ENCODE results near the gene SLC35G3. TPM values are rescaled to one million over a fixed set of nuclear protein-coding genes. Genes with fewer than 3 reads are reported as not detected.
"Not testable (repeated sequence)": the region's sequence is repeated elsewhere in the genome, so short reads cannot be mapped to it uniquely, and the experiment has no call there.

SLC35G3 gene
- total RNA-seq (2021) (not detected in 2 replicates), Bru-seq, nascent RNA (not detected), BruChase-seq, experiment 1, labeled RNA remaining after a 2-hour chase (not detected), BruChase-seq, experiment 2, labeled RNA remaining after a 6-hour chase (not detected)
- long read RNA-seq: 0 reads

- H3K27ac ChIP-seq (ENCODE audit: low read depth, low read length, poor library complexity, severe bottlenecking); H3K27me3 ChIP-seq (replicated peaks; ENCODE audit: insufficient read depth, low read depth, low read length, poor library complexity); H3K4me3 ChIP-seq (ENCODE audit: low read depth, low read length, poor library complexity, severe bottlenecking); H3K36me3 ChIP-seq (ENCODE audit: insufficient read depth, low read length, poor library complexity, severe bottlenecking); CTCF ChIA-PET; POLR2A ChIA-PET (ENCODE audit: low non-redundant PET); H3K9me3 ChIP-seq (ENCODE audit: low read depth, low read length, poor library complexity, severe bottlenecking); DNase-seq (ENCODE audit: low spot score); intact Hi-C loops (cut with micrococcal nuclease; ENCODE audit: unreplicated experiment); H3K4me1 ChIP-seq (ENCODE audit: insufficient read depth, low read length, poor library complexity, severe bottlenecking); BruUV-seq (replicated peaks): not testable (repeated sequence)
These were observed at the start of gene SLC35G3 for GRCh38 chr17:35194001-35194400. Gene SLC35G3 (minus strand): TSS chr17:35194393. CDS start chr17:35194307, 86 bp downstream.

- Histone ChIP-seq H3K27me3 (replicated peaks; ENCODE audit: insufficient read depth, low read depth, low read length, poor library complexity) (no peaks in the 10 kb centered on the region), H3K4me3 (ENCODE audit: low read depth, low read length, poor library complexity, severe bottlenecking) (peak overlapping the region; percentile 76), H3K4me1 (ENCODE audit: insufficient read depth, low read length, poor library complexity, severe bottlenecking) (peaks cover 15% of the 10 kb centered on the region), H3K9me3 (ENCODE audit: low read depth, low read length, poor library complexity, severe bottlenecking) (no peaks in the 10 kb centered on the region), H3K27ac (ENCODE audit: low read depth, low read length, poor library complexity, severe bottlenecking) (peak overlapping the region; percentile 74), H3K36me3 (ENCODE audit: insufficient read depth, low read length, poor library complexity, severe bottlenecking) (no peaks in the 10 kb centered on the region)
- TF ChIP-seq, protein P1, sequence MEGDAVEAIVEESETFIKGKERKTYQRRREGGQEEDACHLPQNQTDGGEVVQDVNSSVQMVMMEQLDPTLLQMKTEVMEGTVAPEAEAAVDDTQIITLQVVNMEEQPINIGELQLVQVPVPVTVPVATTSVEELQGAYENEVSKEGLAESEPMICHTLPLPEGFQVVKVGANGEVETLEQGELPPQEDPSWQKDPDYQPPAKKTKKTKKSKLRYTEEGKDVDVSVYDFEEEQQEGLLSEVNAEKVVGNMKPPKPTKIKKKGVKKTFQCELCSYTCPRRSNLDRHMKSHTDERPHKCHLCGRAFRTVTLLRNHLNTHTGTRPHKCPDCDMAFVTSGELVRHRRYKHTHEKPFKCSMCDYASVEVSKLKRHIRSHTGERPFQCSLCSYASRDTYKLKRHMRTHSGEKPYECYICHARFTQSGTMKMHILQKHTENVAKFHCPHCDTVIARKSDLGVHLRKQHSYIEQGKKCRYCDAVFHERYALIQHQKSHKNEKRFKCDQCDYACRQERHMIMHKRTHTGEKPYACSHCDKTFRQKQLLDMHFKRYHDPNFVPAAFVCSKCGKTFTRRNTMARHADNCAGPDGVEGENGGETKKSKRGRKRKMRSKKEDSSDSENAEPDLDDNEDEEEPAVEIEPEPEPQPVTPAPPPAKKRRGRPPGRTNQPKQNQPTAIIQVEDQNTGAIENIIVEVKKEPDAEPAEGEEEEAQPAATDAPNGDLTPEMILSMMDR (conservative IDR thresholded peaks at IDR 0.05; ENCODE audit: low read depth, low read length): no peak
- no peak for TF ChIP-seq EZH2 (IDR thresholded peaks at IDR 0.05; ENCODE audit: borderline replicate concordance, low read depth, low read length, poor library complexity, severe bottlenecking)
- CTCF ChIA-PET: no interaction called here
- DNase-seq (ENCODE audit: low spot score): peak; percentile 44
- no TSS peak for BruUV-seq (replicated peaks)
- POLR2A ChIA-PET (ENCODE audit: low non-redundant PET): no interaction called here
- intact Hi-C loops (cut with micrococcal nuclease; ENCODE audit: unreplicated experiment): loop anchor here (2.0 kb wide), 2 partner anchors 19 to 51 kb away; no protein-coding TSS in a partner anchor
These were observed 49.6 kb upstream of the SLC35G3 start for GRCh38 chr17:35243561-35244340.

DNA sequence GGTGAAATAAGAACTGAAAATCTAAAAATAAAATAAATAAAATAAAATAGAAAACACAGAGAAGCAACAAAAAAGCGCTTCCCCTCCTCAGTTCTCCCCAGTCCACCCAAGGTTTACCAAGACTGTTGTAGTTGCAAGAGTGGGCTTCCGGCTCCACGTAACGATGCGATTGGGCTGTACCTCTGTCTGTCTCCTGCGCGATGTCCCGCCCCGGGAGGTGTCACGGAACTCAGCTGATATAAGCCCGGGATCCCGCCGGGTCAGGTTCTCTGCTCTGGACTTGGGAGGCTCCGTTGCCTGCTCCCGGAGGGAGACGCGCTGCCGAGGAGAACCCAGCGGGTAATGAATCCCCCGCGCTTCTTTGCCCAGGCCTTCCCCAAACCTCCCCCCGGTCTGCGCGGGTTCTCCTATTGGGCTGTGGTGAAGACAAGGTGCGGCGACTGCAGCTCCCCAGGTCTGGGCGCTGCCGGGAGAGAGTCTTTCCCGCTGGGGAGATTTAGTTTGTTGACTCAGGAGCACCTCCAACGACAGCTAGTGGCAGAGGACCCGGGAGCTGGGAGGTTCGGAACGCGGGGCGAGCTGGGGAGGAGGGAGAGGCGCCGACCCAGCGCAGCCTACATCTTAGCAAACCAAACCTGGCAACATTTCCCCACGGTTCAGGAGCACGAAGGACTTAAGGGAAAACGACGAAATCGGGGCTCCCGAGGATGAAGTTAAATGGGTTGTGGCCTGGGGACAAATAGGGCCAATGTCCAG, 48.8 kb upstream of the SLC35G3 start, which contains the start of gene SLFN5:
SLFN5 (plus strand) TSS at position 268 of the 756 bp plus-strand sequence. CDS start 15,619 bp downstream, outside the sequence.
- POLR2A ChIA-PET (ENCODE audit: low non-redundant PET): no interaction called here
- intact Hi-C loops (cut with micrococcal nuclease; ENCODE audit: unreplicated experiment): no loop called here
- TF ChIP-seq EZH2 (IDR thresholded peaks at IDR 0.05; ENCODE audit: borderline replicate concordance, low read depth, low read length, poor library complexity, severe bottlenecking): no peak
- TF ChIP-seq, protein P1 (conservative IDR thresholded peaks at IDR 0.05; ENCODE audit: low read depth, low read length): no peak
- H3K9me3 ChIP-seq (ENCODE audit: low read depth, low read length, poor library complexity, severe bottlenecking): no peaks in the 10 kb centered on the region
- BruUV-seq (replicated peaks): TSS peak; percentile 78
- CTCF ChIA-PET: no interaction called here
- H3K4me1 ChIP-seq (ENCODE audit: insufficient read depth, low read length, poor library complexity, severe bottlenecking): peaks cover 15% of the 10 kb centered on the region
- no peaks in the 10 kb centered on the region for H3K27me3 ChIP-seq (replicated peaks; ENCODE audit: insufficient read depth, low read depth, low read length, poor library complexity)
- peak within 1 kb of the TSS; percentile 76 for H3K4me3 ChIP-seq (ENCODE audit: low read depth, low read length, poor library complexity, severe bottlenecking)
- DNase-seq (ENCODE audit: low spot score): peak; percentile 80
- peak within 1 kb of the TSS; percentile 74 for H3K27ac ChIP-seq (ENCODE audit: low read depth, low read length, poor library complexity, severe bottlenecking)
- no peaks in the 10 kb centered on the region for H3K36me3 ChIP-seq (ENCODE audit: insufficient read depth, low read length, poor library complexity, severe bottlenecking)
